GM12878 (cell line): ENCODE results near the gene CEP97. TPM values are rescaled to one million over a fixed set of nuclear protein-coding genes. Genes with fewer than 3 reads are reported as not detected.

Source experiments
- ATAC-seq: fragments of 200-7000 bp; cut with Tn5 transposase; 3 replicates; pipeline ENCODE4 v1.9.1; 2020; ENCODE audit warnings: mild to moderate bottlenecking, moderate library complexity
- Bru-seq: library from RNA; stranded (reverse); fragments of 400-500 nt; gene quantifications from one replicate; lab custom pipeline; 2021; lab: Mats Ljungman, UMichigan
- BruChase-seq, 2 experiments: library from RNA; stranded (reverse); fragments of 400-500 nt; gene quantifications; one replicate each; lab custom pipeline; 2021; lab: Mats Ljungman, UMichigan
- BruUV-seq: library from RNA; stranded (reverse); fragments of 400-500 nt; replicated peaks from 2 replicates; lab custom pipeline; 2021; lab: Mats Ljungman, UMichigan
- CTCF ChIA-PET: fragments of 300-600 bp; sonication (Branson Sonifier 250); formaldehyde crosslinking; extraction: SDS; loops from one replicate; lab custom pipeline; 2021; ENCODE audit warnings: inconsistent platforms; lab: Yijun Ruan, JAX
- POLR2A ChIA-PET: fragments of 350-600 bp; formaldehyde crosslinking; extraction: SDS; loops from one replicate; lab custom pipeline; 2021; ENCODE audit warnings: inconsistent platforms; lab: Charles Lee
- RAD21 ChIA-PET: fragments of 300-600 bp; sonication (Branson Sonifier 250); formaldehyde crosslinking; loops from one replicate; lab custom pipeline; 2023; ENCODE audit warnings: antibody characterized with exemption; ENCODE audit not compliant: unreplicated experiment; lab: Charles Lee
- SMC1A ChIA-PET: fragments of 300-600 bp; sonication (Branson Sonifier 250); formaldehyde crosslinking; loops from one replicate; lab custom pipeline; 2023; ENCODE audit not compliant: unreplicated experiment, uncharacterized antibody; lab: Charles Lee
- DNase-seq: peaks from one replicate; pipeline ENCODE4 v3.0.0-alpha.2; 2011; ENCODE audit warnings: low read depth, low spot score
- FAIRE-seq: peaks from 3 replicates; lab custom pipeline; 2011; peaks lifted over from hg19 to GRCh38; lab: Jason Lieb, UNC
- H2AFZ ChIP-seq: 2 replicates; pipeline ENCODE4 v1.6.0; 2011; ENCODE audit warnings: low read depth, low read length, control low read depth; ENCODE audit not compliant: control insufficient read depth
- H3K27ac ChIP-seq: 2 replicates; pipeline ENCODE4 v1.5.1; 2011; ENCODE audit warnings: control low read depth; ENCODE audit not compliant: control insufficient read depth, insufficient read depth
- H3K27me3 ChIP-seq, 2 experiments: replicated peaks in 1 of 2; 2 replicates each; pipeline versions ENCODE4 v1.6.0 to v1.6.1; 2011; ENCODE audit warnings: low read length in 1 of 2; ENCODE audit not compliant: control insufficient read depth in 2 of 2, insufficient read depth in 2 of 2
- H3K36me3 ChIP-seq, 2 experiments: 2 replicates each; pipeline ENCODE4 v1.5.1; 2011; ENCODE audit warnings: low read length in 1 of 2; ENCODE audit not compliant: control insufficient read depth in 2 of 2, insufficient read depth in 2 of 2
- H3K4me1 ChIP-seq: 2 replicates; pipeline ENCODE4 v1.6.1; 2011; ENCODE audit warnings: mild to moderate bottlenecking, low read length, moderate library complexity, mixed read lengths; ENCODE audit not compliant: control insufficient read depth, insufficient read depth
- H3K4me2 ChIP-seq: 2 replicates; pipeline ENCODE4 v1.6.0; 2011; ENCODE audit warnings: control low read depth; ENCODE audit not compliant: control insufficient read depth, insufficient read depth
- H3K4me3 ChIP-seq: fragments of 200-600 bp; sonication (generic); 2 replicates; pipeline ENCODE4 v1.5.1; 2016
- H3K79me2 ChIP-seq: 2 replicates; pipeline ENCODE4 v1.6.0; 2011; ENCODE audit warnings: low read length; ENCODE audit not compliant: control insufficient read depth, insufficient read depth
- H3K9ac ChIP-seq: 2 replicates; pipeline ENCODE4 v1.8.0; 2011; ENCODE audit warnings: low read length, control low read depth, mixed read lengths; ENCODE audit not compliant: control insufficient read depth, insufficient read depth
- H3K9me3 ChIP-seq: replicated peaks from 3 replicates; pipeline ENCODE4 v1.5.1; 2011; ENCODE audit warnings: mild to moderate bottlenecking, low read length; ENCODE audit not compliant: control insufficient read depth, insufficient read depth
- H4K20me1 ChIP-seq: 2 replicates; pipeline ENCODE4 v1.6.0; 2011; ENCODE audit not compliant: control insufficient read depth, insufficient read depth
- CBX5 ChIP-seq: sonication (generic); IDR thresholded peaks from 2 replicates; pipeline ENCODE4 v1.6.1; 2016; ENCODE audit warnings: low read depth, moderate library complexity, mild to moderate bottlenecking, inconsistent platforms
- E2F8 ChIP-seq: fragments of 450-650 bp; IDR thresholded peaks from 2 replicates; pipeline ENCODE4 v1.6.1; 2018; ENCODE audit warnings: mild to moderate bottlenecking, low read depth, moderate library complexity; ENCODE audit not compliant: partially characterized antibody
- FOXM1 ChIP-seq: IDR thresholded peaks from 2 replicates; pipeline ENCODE4 v1.6.1; 2012; ENCODE audit warnings: low read depth, mild to moderate bottlenecking, inconsistent platforms, low read length, moderate library complexity
- HCFC1 ChIP-seq: fragments of 150-350 bp; IDR thresholded peaks from 2 replicates; pipeline ENCODE4 v1.6.1; 2014; ENCODE audit warnings: low read length
- KLF5 ChIP-seq: fragments of 450-650 bp; IDR thresholded peaks from 2 replicates; pipeline ENCODE4 v1.6.1; 2014; ENCODE audit warnings: mild to moderate bottlenecking; ENCODE audit not compliant: partially characterized antibody
- PAX5 ChIP-seq: IDR thresholded peaks from 2 replicates; pipeline ENCODE4 v1.6.1; 2011; ENCODE audit warnings: low read depth, low read length, borderline replicate concordance
- RCOR1 ChIP-seq: conservative IDR thresholded peaks from 2 replicates; pipeline ENCODE4 v1.6.1; 2012; ENCODE audit warnings: low read depth, low read length, improper control_type of control experiment
- RELA ChIP-seq: fragments of 450-650 bp; IDR thresholded peaks from 2 replicates; pipeline ENCODE4 v1.8.0; 2014; ENCODE audit warnings: borderline replicate concordance; ENCODE audit not compliant: partially characterized antibody
- SPI1 ChIP-seq: IDR thresholded peaks from 2 replicates; pipeline ENCODE4 v1.6.1; 2011; ENCODE audit warnings: low read depth, mild to moderate bottlenecking, low read length, moderate library complexity, borderline replicate concordance; ENCODE audit not compliant: insufficient read depth
- STAT3 ChIP-seq: IDR thresholded peaks from 2 replicates; pipeline ENCODE4 v1.6.1; 2011; ENCODE audit warnings: low read depth, low read length, improper control_type of control experiment
- TBL1XR1 ChIP-seq: IDR thresholded peaks from 2 replicates; pipeline ENCODE4 v1.6.1; 2012; ENCODE audit warnings: low read depth, low read length, improper control_type of control experiment
- TCF12 ChIP-seq: IDR thresholded peaks from 2 replicates; pipeline ENCODE4 v1.6.1; 2011; ENCODE audit warnings: low read depth, mild to moderate bottlenecking, low read length
- ZNF217 ChIP-seq: fragments of 450-650 bp; IDR thresholded peaks from 2 replicates; pipeline ENCODE4 v1.6.1; 2017; ENCODE audit warnings: antibody characterized with exemption, mild to moderate bottlenecking
- ZSCAN29 ChIP-seq: fragments of 450-650 bp; IDR thresholded peaks from 2 replicates; pipeline ENCODE4 v1.6.1; 2017; ENCODE audit warnings: mild to moderate bottlenecking, moderate library complexity
- WGBS: methylation state at CpG from one replicate; pipeline ENCODE4 v1.1.6; 2016; ENCODE audit warnings: low lambda C conversion rate; ENCODE audit not compliant: insufficient replicate concordance, insufficient coverage; ENCODE audit errors: missing lambda C conversion rate; 5-methylcytosine and 5-hydroxymethylcytosine counted together
- in situ Hi-C: fragments of 300-500 bp; cut with MboI; formaldehyde crosslinking; loops from 9 replicates; pipeline ENCODE4 v1.14.3; 2018; ENCODE audit warnings: mixed read lengths
- intact Hi-C: fragments of 100-400 bp; cut with micrococcal nuclease; formaldehyde crosslinking; loops from one replicate; pipeline ENCODE4 v1.14.2; 2022; ENCODE audit not compliant: unreplicated experiment
- long read RNA-seq, 2 experiments: library from polyadenylated mRNA; unstranded; transcript quantifications; one replicate each; pipeline ENCODE4 v2.0.0, GENCODE V29; 2019 to 2020
- polyA minus RNA-seq, 3 experiments: library from RNA; depleted of rRNA, polyadenylated mRNA; stranded (reverse); fragments of >200 nt; gene quantifications; 2 replicates each; pipeline ENCODE4 v1.2.3, GENCODE V29; 2011
- polyA plus RNA-seq, 11 experiments: library from polyadenylated mRNA; depleted of rRNA in 4 of 11; unstranded in 6 of 11; stranded (reverse) in 5 of 11; fragments of >200 nt; fragmentation: Nextera tagmentation in 4 of 11; fragmentation: Illumina TruSeq in 1 of 11; extraction: Ambion mirVana in 4 of 11; extraction: Trizol in 1 of 11; gene quantifications; 1 replicate in 1 of 11; 2 replicates in 10 of 11; pipeline versions ENCODE4 v1.2.1 to v1.2.3, GENCODE V29; 2011 to 2016; ENCODE audit warnings: inconsistent platforms in 2 of 11, missing spikeins in 2 of 11, low read depth in 1 of 11
- total RNA-seq, 4 experiments: library from RNA; depleted of rRNA in 3 of 4; stranded (reverse); fragments of >200 nt in 3 of 4; fragmentation: Illumina TruSeq in 1 of 4; extraction: Trizol in 1 of 4; gene quantifications; 2 replicates each; pipeline versions ENCODE4 v1.2.1 to v1.2.3, GENCODE V29; 2013 to 2021
- TF ChIP-seq, protein P1 (sequence below): IDR thresholded peaks from 2 replicates; pipeline ENCODE4 v1.6.1; 2011; ENCODE audit warnings: borderline replicate concordance, low read depth, mild to moderate bottlenecking, moderate library complexity, mixed read lengths, low read length; ENCODE audit not compliant: insufficient read depth; ENCODE audit errors: extremely low read length

Gene CEP97
- total RNA-seq (2013; cell fraction: nucleolus; rRNA removed) = 25.0 and 28.7 TPM in 2 replicates
- total RNA-seq (2014; rRNA removed) (9.4 and 10.1 TPM in 2 replicates), total RNA-seq (2014; rRNA removed; fragmentation: Illumina TruSeq; extraction: Trizol) (13.7 and 14.0 TPM in 2 replicates), total RNA-seq (2021) (11.5 and 11.7 TPM in 2 replicates), polyA plus RNA-seq (2011; rRNA removed) (2.7 and 5.8 TPM in 2 replicates), polyA plus RNA-seq (2014; fragmentation: Illumina TruSeq; extraction: Trizol) (6.2 and 6.7 TPM in 2 replicates), polyA plus RNA-seq (2014; fragmentation: Nextera tagmentation; extraction: Ambion mirVana) (1 to 10 TPM; 1.9 to 4.3 TPM), polyA plus RNA-seq (2014; rRNA removed) (2.9 and 3.4 TPM in 2 replicates), polyA plus RNA-seq (2016; fragmentation: Nextera tagmentation; extraction: Ambion mirVana) (1 to 10 TPM; 5.4 to 6.5 TPM), polyA minus RNA-seq (2011; rRNA and poly(A)+ RNA removed) (6.4 and 10.5 TPM in 2 replicates), Bru-seq, nascent RNA (percentile 67 among the genes with signal in this experiment), BruChase-seq, experiment 1, labeled RNA remaining after a 6-hour chase (percentile 71 among the genes with signal in this experiment), BruChase-seq, experiment 2, labeled RNA remaining after a 2-hour chase (percentile 76 among the genes with signal in this experiment)
- 2.3 TPM for polyA plus RNA-seq (2011; ENCODE audit: low read depth)
- polyA plus RNA-seq (2011; cell fraction: cytosol; rRNA removed) = 1.4 and 2.1 TPM in 2 replicates
- 2.2 and 5.1 TPM in 2 replicates for polyA plus RNA-seq (2011; cell fraction: nucleus; rRNA removed)
- 2.9 and 3.1 TPM in 2 replicates for polyA plus RNA-seq (2012)
- 3.5 and 3.8 TPM in 2 replicates for polyA minus RNA-seq (2011; cell fraction: cytosol; rRNA and poly(A)+ RNA removed)
- polyA minus RNA-seq (2011; cell fraction: nucleus; rRNA and poly(A)+ RNA removed) = 4.2 and 4.8 TPM in 2 replicates
- long read RNA-seq, experiment 1 = 0 reads
- long read RNA-seq, experiment 2, full-length matches to known transcripts = 3 of 29 reads
- long read RNA-seq, experiment 2, partial matches to known transcripts = 19 of 29 reads
- long read RNA-seq, experiment 2, other reads (novel, unspliced or antisense) = 7 of 29 reads

DNA sequence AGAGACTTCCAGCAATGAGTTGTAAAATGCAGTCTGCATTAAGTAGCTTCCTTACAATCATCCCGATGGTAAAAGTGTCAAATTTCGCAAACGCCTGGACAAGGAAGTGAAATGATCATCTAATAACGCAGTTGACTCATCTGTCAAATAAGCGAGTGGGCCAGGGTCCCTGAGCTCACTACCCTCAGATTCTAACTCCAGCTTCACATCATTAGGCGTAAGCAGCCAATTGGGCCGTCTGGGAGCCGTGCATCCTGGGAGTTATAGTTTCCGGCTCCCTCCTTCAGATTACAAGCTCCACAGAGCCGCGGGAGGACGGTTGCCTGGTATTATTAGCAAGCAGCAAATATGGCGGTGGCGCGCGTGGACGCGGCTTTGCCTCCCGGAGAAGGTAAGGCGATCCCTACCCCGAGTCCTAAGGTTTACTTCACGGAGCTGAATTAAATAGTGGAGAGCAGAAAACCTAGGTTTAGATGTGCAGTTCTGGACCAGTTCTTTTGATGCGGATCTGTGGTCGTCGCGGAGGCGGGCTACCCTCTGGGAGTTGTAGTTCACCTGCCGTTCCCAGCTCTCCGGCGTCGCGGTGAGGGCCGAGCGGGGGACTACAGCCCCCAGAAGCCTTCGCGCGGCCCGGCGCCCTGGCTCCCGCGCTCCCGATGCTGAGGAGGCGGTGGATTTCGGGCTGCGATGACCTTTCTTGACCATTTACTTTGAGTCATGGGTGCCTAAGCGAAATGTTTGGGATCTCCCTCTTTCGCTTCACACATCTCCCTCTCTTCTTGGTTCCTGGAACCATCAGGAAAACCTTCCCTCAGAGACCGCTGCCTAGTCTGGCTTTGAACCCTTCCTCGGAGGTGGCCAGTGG, at the start of gene CEP97:
Gene CEP97, plus strand, starts transcription at position 286 of the 865 bp plus-strand sequence. Its CDS starts 63 bp downstream, at position 349.
- H3K9ac ChIP-seq = peak within 1 kb of the TSS; percentile 82
- ChIA-PET POLR2A (interaction anchor here (0.7 to 1.5 kb wide), 12 partner anchors 9 to 271 kb away, joined by 3 to 6 read pairs (median 3); partner anchors contain the start of genes NXPE3 and RPL24), RAD21 (interaction anchor here (0.8 to 1.9 kb wide), 13 partner anchors 18 to 505 kb away, joined by 3 to 7 read pairs (median 4); partner anchors contain the start of genes NXPE3 and RPL24), SMC1A (interaction anchor here (0.7 to 4.0 kb wide), 12 partner anchors 8 to 501 kb away, joined by 3 to 15 read pairs (median 4); partner anchors contain the start of gene NXPE3), CTCF (interaction anchor here (0.7 to 3.0 kb wide), 17 partner anchors 16 to 501 kb away, joined by 3 to 14 read pairs (median 3); no protein-coding TSS in a partner anchor)
- peak; percentile 91 for FAIRE-seq
- no peaks in the 10 kb centered on the region for H3K36me3 ChIP-seq
- peaks cover 15% of the 10 kb centered on the region for H3K4me1 ChIP-seq
- H3K4me3 ChIP-seq = peak within 1 kb of the TSS; percentile 79
- no TSS peak for BruUV-seq
- peaks cover 20% of the 10 kb centered on the region for H3K79me2 ChIP-seq
- H3K27ac ChIP-seq = peak within 1 kb of the TSS; percentile 38
- 1% methylated on average over 49 of the region's 49 CpGs for WGBS
- H3K27me3 ChIP-seq = no peaks in the 10 kb centered on the region
- intact Hi-C loops (loop anchor here (2.0 to 10.0 kb wide), 2 partner anchors 48 to 220 kb away; partner anchors contain the start of gene ZBTB11), in situ Hi-C loops (no loop called here)
- no peaks in the 10 kb centered on the region for H3K9me3 ChIP-seq
- H4K20me1 ChIP-seq = no peaks in the 10 kb centered on the region
- H2AFZ ChIP-seq = peak within 1 kb of the TSS; percentile 81
- H3K4me2 ChIP-seq = peak within 1 kb of the TSS; percentile 81
- peak; percentile 95 for ATAC-seq
- peak; percentile 78 for DNase-seq
- TF ChIP-seq E2F8 (no peak), FOXM1 (no peak), HCFC1 (peak; percentile 90), RELA (peak; percentile 62), CBX5 (no peak), RCOR1 (no peak), TBL1XR1 (no peak), PAX5 (no peak), SPI1 (no peak), ZSCAN29 (peak; percentile 68; the same call in 1 of the 2 replicates), TCF12 (no peak), STAT3 (no peak), KLF5 (peak; percentile 53), ZNF217 (no peak)
- TF ChIP-seq, protein P1, sequence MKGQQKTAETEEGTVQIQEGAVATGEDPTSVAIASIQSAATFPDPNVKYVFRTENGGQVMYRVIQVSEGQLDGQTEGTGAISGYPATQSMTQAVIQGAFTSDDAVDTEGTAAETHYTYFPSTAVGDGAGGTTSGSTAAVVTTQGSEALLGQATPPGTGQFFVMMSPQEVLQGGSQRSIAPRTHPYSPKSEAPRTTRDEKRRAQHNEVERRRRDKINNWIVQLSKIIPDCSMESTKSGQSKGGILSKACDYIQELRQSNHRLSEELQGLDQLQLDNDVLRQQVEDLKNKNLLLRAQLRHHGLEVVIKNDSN = no peak
